ENCODE measurements around the gene SMKR1. TPM values are rescaled to one million over a fixed set of nuclear protein-coding genes. Genes with fewer than 3 reads are reported as not detected.

SMKR1 gene
- total RNA-seq, 1 donor from 2014 or later: not detected

Other genes starting within 250 kb of the SMKR1 start
- 0.96 TPM for gene STRIP2, start 68.1 kb upstream of the SMKR1 start, total RNA-seq
- gene NRF1, start 109.2 kb downstream of the SMKR1 start, total RNA-seq: 4.5 TPM